Endothelial cell of umbilical vein (primary cell): Measurements from ENCODE around the gene FSTL4. TPM values are rescaled to one million over a fixed set of nuclear protein-coding genes. Genes with fewer than 3 reads are reported as not detected.

Experiments
- BruUV-seq: library from RNA; stranded (reverse); fragments of 400-500 nt; replicated peaks from 2 replicates; lab custom pipeline; 2021; lab: Mats Ljungman, UMichigan
- CTCF ChIA-PET: fragments of 300-600, 350-600 bp; sonication (Branson Sonifier 250); formaldehyde crosslinking; loops from one replicate; lab custom pipeline; 2021; ENCODE audit warnings: antibody characterized with exemption, inconsistent platforms; lab: Charles Lee
- POLR2A ChIA-PET: fragments of 300-600, 350-600 bp; sonication (Branson Sonifier 250); formaldehyde crosslinking; loops from one replicate; lab custom pipeline; 2021; ENCODE audit warnings: antibody characterized with exemption, inconsistent platforms; lab: Charles Lee
- DNase-seq: peaks from one replicate; pipeline ENCODE4 v3.0.0-alpha.2; 2011; ENCODE audit warnings: low read depth, low spot score
- FAIRE-seq: peaks from 2 replicates; lab custom pipeline; 2011; peaks lifted over from hg19 to GRCh38; lab: Jason Lieb, UNC
- H2AFZ ChIP-seq: 2 replicates; pipeline ENCODE4 v1.6.0; 2012; ENCODE audit warnings: low read depth, low read length, control low read depth, inconsistent platforms
- H3K27ac ChIP-seq: 2 replicates; pipeline ENCODE4 v1.5.1; 2011; ENCODE audit warnings: low read depth, mild to moderate bottlenecking, control low read depth, low read length, moderate library complexity; ENCODE audit not compliant: insufficient read depth
- H3K27me3 ChIP-seq, 2 experiments: 2 replicates each; pipeline versions ENCODE4 v1.6.0 to v1.6.1; 2011; ENCODE audit warnings: low read length in 2 of 2, mixed read lengths in 1 of 2; ENCODE audit not compliant: control insufficient read depth in 2 of 2, insufficient read depth in 2 of 2
- H3K36me3 ChIP-seq, 2 experiments: 2 replicates in 1 of 2; 3 replicates in 1 of 2; pipeline ENCODE4 v1.5.1; 2011; ENCODE audit warnings: low read length in 2 of 2, mild to moderate bottlenecking in 1 of 2, moderate library complexity in 1 of 2; ENCODE audit not compliant: control insufficient read depth in 2 of 2, insufficient read depth in 2 of 2; ENCODE audit errors: extremely low read depth in 1 of 2
- H3K4me1 ChIP-seq: 3 replicates; pipeline ENCODE4 v1.5.1; 2011; ENCODE audit warnings: mild to moderate bottlenecking, low read length; ENCODE audit not compliant: control insufficient read depth, insufficient read depth; ENCODE audit errors: extremely low read depth
- H3K4me2 ChIP-seq: 2 replicates; pipeline ENCODE4 v1.6.1; 2011; ENCODE audit warnings: low read length, control low read depth, mixed read lengths; ENCODE audit not compliant: insufficient read depth
- H3K4me3 ChIP-seq, 3 experiments: fragments of 200-600 bp in 1 of 3; sonication (generic), shearing (Covaris generic) in 1 of 3; replicated peaks in 1 of 3; 2 replicates each; pipeline ENCODE4 v1.5.1; 2011 to 2016; ENCODE audit warnings: control low read depth in 3 of 3, low read length in 3 of 3, mild to moderate bottlenecking in 2 of 3, inconsistent platforms in 1 of 3, low read depth in 1 of 3, moderate library complexity in 1 of 3; ENCODE audit not compliant: insufficient read depth in 1 of 3
- H3K79me2 ChIP-seq: 2 replicates; pipeline ENCODE4 v1.6.0; 2012; ENCODE audit warnings: low read length, inconsistent platforms; ENCODE audit not compliant: control insufficient read depth, insufficient read depth
- H3K9ac ChIP-seq: replicated peaks from 2 replicates; pipeline ENCODE3; 2011; ENCODE audit warnings: low read length, control low read depth; ENCODE audit not compliant: insufficient read depth; ENCODE audit errors: extremely low read depth
- H3K9me1 ChIP-seq: replicated peaks from 3 replicates; pipeline ENCODE4 v1.6.0; 2011; ENCODE audit warnings: mild to moderate bottlenecking, low read length; ENCODE audit not compliant: control insufficient read depth, insufficient read depth; ENCODE audit errors: extremely low read depth
- H3K9me3 ChIP-seq: replicated peaks from 2 replicates; pipeline ENCODE4 v1.5.1; 2012; ENCODE audit warnings: low read length, inconsistent platforms; ENCODE audit not compliant: control insufficient read depth, insufficient read depth
- H4K20me1 ChIP-seq: replicated peaks from 2 replicates; pipeline ENCODE3; 2011; ENCODE audit warnings: mild to moderate bottlenecking, low read length; ENCODE audit not compliant: control insufficient read depth, insufficient read depth; ENCODE audit errors: extremely low read depth
- CTCF ChIP-seq, 2 donors: IDR thresholded peaks; 1 replicate in 1 of 2; 2 replicates in 1 of 2; pipeline ENCODE4 v1.5.1; 2011; ENCODE audit warnings: low read length in 2 of 2, mild to moderate bottlenecking in 2 of 2, moderate library complexity in 2 of 2, control low read depth in 1 of 2, inconsistent platforms in 1 of 2, low read depth in 1 of 2; ENCODE audit not compliant: insufficient read depth in 1 of 2; ENCODE audit errors: extremely low read depth in 1 of 2
- EZH2 ChIP-seq: IDR thresholded peaks from 2 replicates; pipeline ENCODE4 v1.6.1; 2012; ENCODE audit warnings: borderline replicate concordance, low read depth, mild to moderate bottlenecking, moderate library complexity, low read length, inconsistent platforms; ENCODE audit not compliant: severe bottlenecking
- FOS ChIP-seq: IDR thresholded peaks from 2 replicates; pipeline ENCODE4 v1.6.1; 2011; ENCODE audit warnings: mild to moderate bottlenecking, low read length, moderate library complexity, borderline replicate concordance; ENCODE audit not compliant: insufficient read depth
- GATA2 ChIP-seq: IDR thresholded peaks from 2 replicates; pipeline ENCODE4 v1.7.0; 2011; ENCODE audit warnings: low read depth, mild to moderate bottlenecking, moderate library complexity, mixed read lengths, low read length; ENCODE audit not compliant: insufficient read length, insufficient read depth
- JUN ChIP-seq: IDR thresholded peaks from 2 replicates; pipeline ENCODE4 v1.6.1; 2011; ENCODE audit warnings: borderline replicate concordance, low read depth; ENCODE audit not compliant: insufficient read length, insufficient read depth
- MAX ChIP-seq: IDR thresholded peaks from 2 replicates; pipeline ENCODE4 v1.6.1; 2011; ENCODE audit not compliant: insufficient read depth, insufficient read length
- MYC ChIP-seq: IDR thresholded peaks from one replicate; pipeline ENCODE4 v1.6.1; 2011; ENCODE audit warnings: mild to moderate bottlenecking, low read depth, low read length
- POLR2A ChIP-seq: IDR thresholded peaks from 2 replicates; pipeline ENCODE4 v1.6.1; 2012; ENCODE audit warnings: low read depth, mild to moderate bottlenecking, control low read depth, low read length
- POLR2AphosphoS5 ChIP-seq: IDR thresholded peaks from 2 replicates; pipeline ENCODE4 v1.6.1; 2012; ENCODE audit warnings: low read depth, mild to moderate bottlenecking, control low read depth, low read length, moderate library complexity; ENCODE audit not compliant: insufficient read depth
- dilution Hi-C: fragments of 300-500 bp; cut with MboI; formaldehyde crosslinking; loops from one replicate; pipeline ENCODE4 v1.15.0; 2019; ENCODE audit warnings: low sequenced_read_pairs; ENCODE audit not compliant: extremely low pct_ligation_motif_present
- intact Hi-C: fragments of 100-400 bp; cut with micrococcal nuclease; formaldehyde crosslinking; loops from one replicate; pipeline ENCODE4 v1.10.0; 2022
- polyA plus RNA-seq, 4 experiments: library from polyadenylated mRNA; depleted of rRNA in 3 of 4; stranded (reverse) in 3 of 4; unstranded in 1 of 4; fragments of >200 nt; gene quantifications; 2 replicates each; pipeline versions ENCODE4 v1.2.1 to v1.2.3, GENCODE V29; 2011 to 2012; ENCODE audit warnings: missing spikeins in 1 of 4
- total RNA-seq: library from RNA; stranded (reverse); gene quantifications from 2 replicates; pipeline ENCODE4 v1.2.3, GENCODE V29; 2021

Gene FSTL4
- total and polyA plus RNA-seq, 2 donors (not counting 3 experiments of a cell fraction or from before 2014, with no cell fraction given) = 0.18 TPM; not detected in 1

GRCh38 chr5:133265257-133265656 lies 347.1 kb downstream of the FSTL4 start:
- no peak overlapping the region for H3K4me3 ChIP-seq
- H3K79me2 ChIP-seq = no peaks in the 10 kb centered on the region
- no peak for FAIRE-seq
- H2AFZ ChIP-seq = no peak overlapping the region
- H3K4me1 ChIP-seq = no peaks in the 10 kb centered on the region
- H3K4me2 ChIP-seq = no peak overlapping the region
- no peaks in the 10 kb centered on the region for H3K27me3 ChIP-seq
- intact Hi-C loops (no loop called here), dilution Hi-C loops (no loop called here)
- no peak for DNase-seq
- H3K9me1 ChIP-seq = no peaks in the 10 kb centered on the region
- H3K27ac ChIP-seq = no peak overlapping the region
- no peak for TF ChIP-seq POLR2AphosphoS5
- no peak for TF ChIP-seq EZH2
- no peak for TF ChIP-seq CTCF (IDR thresholded peaks at IDR 0.05; ENCODE audit: extremely low read depth in 1 of 2, insufficient read depth in 1 of 2, low read depth in 1 of 2, low read length in 2 of 2)
- no peak for TF ChIP-seq MAX
- no peak for TF ChIP-seq GATA2
- no peak for TF ChIP-seq JUN
- TF ChIP-seq FOS = no peak
- TF ChIP-seq POLR2A = no peak
- TF ChIP-seq MYC = no peak
- ChIA-PET CTCF (no interaction called here), POLR2A (no interaction called here)
- H3K36me3 ChIP-seq = no peaks in the 10 kb centered on the region
- H4K20me1 ChIP-seq = no peaks in the 10 kb centered on the region
- no TSS peak for BruUV-seq
- H3K9me3 ChIP-seq = no peaks in the 10 kb centered on the region
- no peak overlapping the region for H3K9ac ChIP-seq
